Activated CD8-positive, alpha-beta memory T cell treated with anti-CD3 and anti-CD28 coated beads for 4 hours (primary cell): Measurements from ENCODE around the gene TBX2.

Source experiments
- DNase-seq, 2 donors: peaks; one replicate each; pipeline ENCODE4 v3.0.0-alpha.2; 2020; ENCODE audit warnings: low read depth in 2 of 2

TBX2 gene

DNA sequence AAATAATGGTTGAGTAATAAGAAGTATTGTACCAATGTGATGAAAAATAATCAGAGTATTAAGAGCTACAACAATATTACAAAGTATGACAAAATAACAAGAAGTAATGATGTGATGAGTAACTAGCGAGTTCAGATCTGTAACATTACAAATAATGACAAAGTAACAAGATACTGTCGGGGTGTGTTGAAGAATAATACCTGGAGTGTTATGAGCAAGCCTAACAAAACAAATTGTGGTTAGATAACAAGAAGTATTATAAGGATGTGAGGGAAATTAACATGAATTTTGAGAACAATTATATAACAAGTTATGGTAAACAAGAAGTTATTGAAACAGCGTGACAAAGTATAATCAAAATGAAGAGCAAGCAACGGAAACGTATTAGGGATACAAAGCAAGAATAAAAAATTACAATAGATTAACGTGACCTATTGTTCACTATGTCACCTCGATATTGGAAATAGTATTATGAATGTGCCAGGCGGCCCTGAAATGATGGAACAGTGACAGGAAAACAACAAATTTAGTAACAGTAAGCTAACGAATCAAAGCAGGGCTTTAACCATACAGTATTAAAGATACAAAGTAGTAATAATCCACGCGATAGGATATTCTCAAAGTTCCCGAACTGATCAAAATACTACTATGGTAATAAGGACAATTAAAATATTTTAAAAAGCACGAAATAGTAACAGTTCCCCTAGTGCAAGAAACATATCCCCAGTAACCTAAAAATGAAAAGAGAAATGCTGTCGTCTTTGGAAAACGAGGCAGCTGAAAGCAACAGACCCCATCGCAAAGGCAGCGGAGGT lies 54.1 kb downstream of the TBX2 start:
- no peak for DNase-seq

DNA sequence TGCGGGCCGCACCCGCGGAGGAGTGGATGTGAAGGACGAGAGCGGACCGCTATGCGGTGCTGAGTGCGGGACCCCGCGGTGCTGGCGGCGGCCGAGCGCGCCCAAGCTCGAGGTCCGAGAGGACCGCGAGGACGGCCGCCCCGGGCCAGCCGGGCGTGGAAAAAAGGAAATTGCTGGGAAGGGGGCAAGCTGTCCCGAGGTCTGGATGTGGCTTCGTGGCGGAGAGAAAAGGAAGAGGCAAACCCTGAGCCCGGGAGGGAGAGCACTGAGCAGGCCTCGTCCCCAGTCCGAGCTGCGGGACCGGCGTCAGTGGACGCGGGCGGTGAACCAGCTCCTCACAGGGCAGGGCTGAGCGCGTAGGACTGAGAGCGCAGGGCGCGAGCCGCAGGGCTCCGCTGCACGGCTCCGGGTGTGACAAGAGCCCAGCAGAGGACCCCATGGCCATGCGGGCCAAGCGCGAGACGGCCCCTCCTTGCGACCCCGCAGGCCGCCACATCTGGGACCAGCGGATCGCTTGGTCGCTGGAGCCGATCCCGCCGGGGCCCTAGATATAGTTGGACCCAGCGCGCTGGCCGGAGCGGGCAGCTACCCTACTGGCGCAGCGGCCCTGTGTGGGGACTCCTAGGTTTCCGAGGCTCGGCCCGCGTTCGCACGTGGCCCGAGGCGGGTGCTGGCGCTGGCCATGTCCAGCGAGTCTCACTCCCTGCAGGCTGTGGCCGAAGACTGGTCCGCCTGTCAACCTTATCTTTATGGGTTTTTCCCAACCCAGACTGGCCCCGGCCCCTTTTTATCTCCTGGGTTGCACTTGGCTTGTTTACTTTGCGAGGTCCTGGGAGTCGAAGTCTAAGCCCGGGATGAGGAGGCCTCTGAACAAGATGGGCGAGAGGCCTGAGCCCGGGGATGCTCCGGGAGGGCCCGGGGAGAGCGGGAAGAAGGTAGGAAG lies 55.0 kb downstream of the TBX2 start:
- DNase-seq, result no peak

DNA sequence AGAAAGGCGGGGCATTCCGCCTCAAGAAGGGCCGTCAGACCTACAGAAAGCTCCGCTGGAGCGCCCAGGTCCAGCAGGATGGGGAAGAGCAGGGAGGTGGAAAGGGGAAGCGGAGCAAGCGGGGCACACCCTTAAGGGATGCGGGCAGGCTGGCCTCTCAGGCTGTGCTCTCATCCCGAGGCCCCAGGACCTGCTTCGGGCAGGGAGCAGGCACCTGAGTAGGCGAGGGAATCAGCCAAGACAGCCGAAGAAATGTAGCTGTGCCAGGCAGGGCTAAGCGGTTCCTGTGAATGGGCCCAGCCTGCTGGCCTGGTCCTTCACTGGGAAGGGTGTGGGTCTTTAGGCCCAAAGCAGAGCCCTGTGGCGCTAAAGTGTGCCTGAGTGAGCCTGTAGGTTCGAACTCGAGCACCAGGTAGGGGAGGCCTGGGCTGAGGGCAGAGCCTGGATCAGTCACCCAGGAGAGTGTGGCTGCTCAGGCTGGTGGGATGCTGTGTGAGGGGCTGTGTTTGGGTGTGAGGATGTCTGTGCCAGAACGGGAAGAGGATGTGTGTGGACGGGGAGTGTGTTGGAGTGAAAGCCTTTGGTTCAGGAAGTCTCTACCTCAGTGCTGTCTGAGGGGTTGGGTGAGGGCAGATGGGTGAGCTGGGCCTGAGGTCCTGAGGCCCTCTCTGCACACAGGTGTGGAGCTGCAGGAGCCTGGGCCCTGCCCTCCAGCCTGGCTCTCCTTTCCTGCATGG lies 55.8 kb downstream of the TBX2 start:
- no peak for DNase-seq

DNA sequence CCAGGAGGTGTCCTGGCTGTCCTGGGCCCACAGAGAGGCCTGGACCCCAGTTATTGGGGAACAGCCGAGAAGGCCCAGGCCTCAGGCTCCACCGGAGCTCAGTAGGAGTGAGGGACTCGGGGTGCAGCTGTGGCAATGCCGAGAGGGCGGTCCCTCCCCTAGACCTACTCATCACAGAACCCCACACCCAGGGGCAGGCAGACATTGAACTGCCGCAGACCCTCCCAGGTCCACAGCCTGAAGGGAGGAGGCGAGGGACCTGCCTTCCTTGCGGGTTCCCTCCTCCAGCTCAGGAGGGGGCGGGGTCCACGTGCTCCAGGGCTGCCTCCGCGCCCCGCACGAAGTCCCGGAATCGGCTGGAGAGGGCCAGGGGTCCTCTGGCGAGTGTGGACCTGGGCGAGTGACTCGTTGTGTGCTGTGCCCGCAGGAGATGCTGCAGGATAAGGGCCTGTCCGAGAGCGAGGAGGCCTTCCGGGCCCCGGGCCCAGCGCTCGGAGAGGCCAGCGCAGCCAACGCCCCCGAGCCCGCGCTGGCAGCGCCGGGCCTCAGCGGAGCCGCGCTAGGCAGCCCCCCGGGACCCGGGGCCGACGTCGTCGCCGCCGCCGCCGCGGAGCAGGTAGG lies 56.5 kb downstream of the TBX2 start:
- DNase-seq, result no peak

DNA sequence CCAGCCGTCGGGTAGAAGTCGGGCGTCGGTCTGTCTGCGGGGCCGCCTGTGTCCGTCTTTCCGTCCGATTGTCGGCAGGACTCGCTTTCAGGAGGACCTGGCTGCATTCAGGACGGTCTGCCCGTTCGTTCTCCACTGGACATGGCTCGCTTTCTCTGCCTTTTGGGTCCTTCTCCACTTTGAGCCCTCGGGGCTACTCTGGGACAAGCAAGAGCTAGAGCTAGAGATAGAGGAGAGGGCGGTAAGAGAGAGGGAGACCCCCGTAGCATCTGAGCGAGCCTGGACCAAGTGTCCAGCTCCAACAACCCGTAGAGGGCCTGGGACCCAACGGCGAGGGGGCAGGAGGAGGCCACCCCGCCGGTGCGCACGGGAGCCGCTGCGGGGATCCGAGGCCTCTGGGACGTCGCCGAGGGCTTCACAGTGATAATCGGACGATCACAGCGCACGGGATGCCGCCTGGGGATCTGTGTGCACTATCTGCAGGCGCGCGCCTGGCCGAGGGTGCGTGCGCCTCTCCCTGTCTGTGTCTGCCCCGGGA lies 57.1 kb downstream of the TBX2 start:
- DNase-seq, result no peak

DNA sequence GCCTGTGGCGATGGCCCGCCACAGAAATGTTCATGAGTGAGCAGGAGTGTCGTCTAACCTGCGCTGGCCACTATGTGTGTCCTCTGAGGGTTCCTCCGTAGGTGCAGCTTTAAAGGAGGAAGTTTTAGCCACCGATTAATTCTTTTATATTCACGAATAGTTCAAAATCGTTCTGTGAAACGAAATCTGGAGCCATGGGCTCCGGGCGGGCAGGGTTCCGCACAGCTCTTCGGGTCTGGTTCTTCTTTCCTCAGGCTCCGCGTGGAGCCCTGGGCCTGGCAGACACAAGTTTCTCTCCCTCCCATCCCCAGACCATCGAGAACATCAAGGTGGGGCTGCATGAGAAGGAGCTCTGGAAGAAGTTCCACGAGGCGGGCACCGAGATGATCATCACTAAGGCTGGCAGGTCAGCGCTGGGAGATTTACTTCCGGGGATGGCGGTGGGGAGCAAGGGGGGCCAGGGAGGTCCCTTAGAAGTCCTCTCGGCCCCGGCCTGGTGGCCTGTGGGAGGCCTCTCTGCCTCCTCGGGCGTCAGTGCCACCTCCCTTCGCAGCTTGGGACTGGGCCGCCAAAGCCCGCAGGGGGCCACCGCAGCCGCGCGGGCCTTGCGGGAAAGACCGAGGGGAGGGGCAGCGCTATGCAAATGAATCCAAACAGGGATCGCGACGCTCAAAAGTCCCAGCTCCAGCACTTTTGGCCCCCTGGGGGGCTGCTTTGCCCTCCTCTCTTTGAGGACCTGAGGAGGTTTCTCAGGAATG lies 57.8 kb downstream of the TBX2 start:
- DNase-seq, result no peak

DNA sequence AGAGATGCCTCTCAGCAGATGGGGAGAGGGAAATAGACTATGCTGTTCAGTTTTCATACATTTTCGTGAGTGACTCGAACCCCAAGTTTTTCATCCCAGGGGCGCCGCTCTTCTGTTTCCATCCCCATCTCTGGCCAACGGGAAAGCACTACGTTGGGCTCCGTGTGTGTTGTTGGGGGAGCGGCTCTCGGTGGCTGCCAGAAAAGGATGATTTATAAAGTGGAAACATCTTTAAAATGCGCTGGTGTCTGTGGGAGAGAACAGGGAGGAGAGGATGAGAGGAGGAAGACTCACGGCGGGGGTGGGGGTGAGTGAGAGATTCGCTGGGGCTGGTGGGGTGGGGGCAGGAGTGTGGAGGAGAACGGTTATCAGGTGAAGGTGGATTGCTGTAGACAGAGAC lies 58.4 kb downstream of the TBX2 start:
- DNase-seq, result no peak

DNA sequence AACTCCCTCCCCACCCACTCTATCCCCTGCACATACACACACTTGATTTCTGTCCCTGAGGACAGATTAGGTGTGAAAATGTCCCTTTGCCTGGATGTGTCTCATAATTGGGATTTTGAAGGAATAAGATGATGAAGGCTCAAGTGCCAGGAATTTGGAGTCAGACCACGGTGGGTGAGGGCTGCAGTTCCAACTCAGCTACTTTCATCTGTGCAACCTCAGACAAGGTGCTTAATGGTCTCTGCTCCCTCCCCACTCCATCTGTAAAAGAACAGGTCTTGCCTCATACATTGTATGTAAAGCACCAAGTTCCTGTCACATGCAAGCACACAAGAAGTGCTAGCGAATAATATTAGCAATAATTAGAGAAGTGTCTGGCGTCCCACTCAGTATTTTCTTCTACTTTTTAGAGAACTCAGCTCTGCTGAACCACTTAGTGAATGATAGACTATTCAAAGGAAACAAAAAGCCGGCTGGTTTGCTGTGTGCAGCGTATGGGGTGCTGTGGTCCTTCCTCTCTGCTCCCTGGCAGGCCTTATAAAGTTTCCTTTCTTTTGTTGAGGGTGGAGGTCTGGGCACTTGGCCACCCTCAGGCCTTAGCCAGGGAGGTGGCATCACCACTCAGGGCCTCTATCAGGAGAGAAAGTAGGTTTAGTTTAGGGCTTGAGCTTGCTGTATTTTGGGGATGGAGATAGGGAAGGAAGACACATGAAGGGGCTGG lies 58.9 kb downstream of the TBX2 start:
- DNase-seq, result no peak
